HG02970 (cell line): ENCODE measurements around the gene IL17B.
"Not testable (repeated sequence)": the region's sequence is repeated elsewhere in the genome, so short reads cannot be mapped to it uniquely, and the experiment has no call there.

ENCODE experiments used
- ATAC-seq: cut with Tn5 transposase; IDR thresholded peaks from one replicate; pipeline ENCODE4 v1.9.1; 2021; ENCODE audit warnings: mild to moderate bottlenecking, moderate library complexity, moderate number of reproducible peaks; ENCODE audit not compliant: unreplicated experiment, low FRiP score

Gene IL17B

GRCh38 chr5:149403923-149404745, 25.0 kb upstream of the IL17B start:
- ATAC-seq = no peak

- no peak for ATAC-seq
These were observed 23.2 kb upstream of the IL17B start for GRCh38 chr5:149402291-149402690.

GRCh38 chr5:149401051-149401450, 22.0 kb upstream of the IL17B start:
- no peak for ATAC-seq

- ATAC-seq = no peak
These were observed 21.2 kb upstream of the IL17B start for GRCh38 chr5:149400304-149400703.

- no peak for ATAC-seq
These were observed 20.7 kb upstream of the IL17B start for GRCh38 chr5:149399775-149400174.

GRCh38 chr5:149398747-149399266, 19.7 kb upstream of the IL17B start:
- not testable (repeated sequence) for ATAC-seq

- no peak for ATAC-seq
These were observed 18.4 kb upstream of the IL17B start for GRCh38 chr5:149397530-149397929.

GRCh38 chr5:149394996-149395395, 15.9 kb upstream of the IL17B start:
- not testable (repeated sequence) for ATAC-seq

- ATAC-seq = no peak
These were observed 13.6 kb upstream of the IL17B start for GRCh38 chr5:149392718-149393117.

- ATAC-seq = no peak
These were observed 12.4 kb upstream of the IL17B start for GRCh38 chr5:149391524-149391923.

- not testable (repeated sequence) for ATAC-seq
These were observed 12.0 kb upstream of the IL17B start for GRCh38 chr5:149391076-149391475.

- ATAC-seq = no peak
These were observed 10.7 kb upstream of the IL17B start for GRCh38 chr5:149389552-149390495.

- ATAC-seq = no peak
These were observed 9.6 kb upstream of the IL17B start for GRCh38 chr5:149388498-149389190.

- ATAC-seq = no peak
These were observed 8.9 kb upstream of the IL17B start for GRCh38 chr5:149387982-149388381.

GRCh38 chr5:149387081-149387631, 8.1 kb upstream of the IL17B start:
- ATAC-seq = no peak

GRCh38 chr5:149386166-149386565, 7.1 kb upstream of the IL17B start:
- ATAC-seq = no peak

- no peak for ATAC-seq
These were observed 4.3 kb upstream of the IL17B start for GRCh38 chr5:149383399-149383798.

- ATAC-seq = no peak
These were observed 3.6 kb upstream of the IL17B start for GRCh38 chr5:149382517-149383220.

GRCh38 chr5:149381986-149382338, 2.9 kb upstream of the IL17B start:
- ATAC-seq = no peak
